Progenitor cell of endocrine pancreas (in vitro differentiated cells): ENCODE data around the gene SLC9A9. TPM values are rescaled to one million over a fixed set of nuclear protein-coding genes. Genes with fewer than 3 reads are reported as not detected.

Source experiments
- DNase-seq: peaks from one replicate; pipeline ENCODE4 v3.0.0; 2021; ENCODE audit warnings: low spot score; ENCODE audit not compliant: unreplicated experiment
- H3K27ac Mint-ChIP-seq: 2 replicates; pipeline ENCODE4 v1.8.0; 2021; ENCODE audit warnings: mild to moderate bottlenecking, moderate library complexity, mixed read lengths
- H3K27me3 Mint-ChIP-seq: 2 replicates; pipeline ENCODE4 v1.8.0; 2021; ENCODE audit warnings: mixed read lengths
- H3K36me3 Mint-ChIP-seq: 2 replicates; pipeline ENCODE4 v1.8.0; 2022; ENCODE audit warnings: mixed read lengths; ENCODE audit not compliant: insufficient read depth
- H3K4me1 Mint-ChIP-seq: 2 replicates; pipeline ENCODE4 v1.8.0; 2021; ENCODE audit warnings: low read depth, mixed read lengths
- H3K4me3 Mint-ChIP-seq: 2 replicates; pipeline ENCODE4 v1.8.0; 2021; ENCODE audit warnings: low read depth, mild to moderate bottlenecking, moderate library complexity, mixed read lengths
- H3K9me3 Mint-ChIP-seq: 2 replicates; pipeline ENCODE4 v1.8.0; 2021; ENCODE audit warnings: low read depth, mixed read lengths
- total RNA-seq: library from RNA; stranded (reverse); gene quantifications from 2 replicates; pipeline ENCODE4 v1.2.1, GENCODE V29; 2021
- TF ChIP-seq, protein P1 (sequence below): fragments of 200-600 bp; sonication (generic); IDR thresholded peaks from one replicate; pipeline ENCODE4 v1.5.0; 2021; ENCODE audit warnings: antibody characterized with exemption, mild to moderate bottlenecking; ENCODE audit not compliant: unreplicated experiment

SLC9A9 gene
- total RNA-seq, 1 donor from 2014 or later: 0.17 TPM

DNA sequence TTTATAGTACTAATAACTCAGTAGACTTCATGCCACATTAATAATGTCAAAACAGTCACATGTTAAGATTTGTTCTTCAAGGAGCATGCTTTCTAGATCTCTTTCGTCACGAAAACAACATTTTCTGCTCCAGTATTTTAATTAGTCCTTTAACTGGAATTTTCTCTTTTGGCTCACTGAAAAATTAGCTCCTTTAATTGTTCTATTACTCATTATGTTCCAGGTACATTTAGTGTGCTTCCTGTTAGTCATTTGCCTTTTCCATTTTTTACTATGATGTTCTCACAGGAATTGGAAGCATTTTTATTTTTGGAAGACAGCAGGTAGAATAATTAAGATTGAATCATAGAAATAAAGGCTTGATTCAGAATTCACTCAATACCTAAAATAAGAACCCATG lies 111.2 kb downstream of the SLC9A9 start:
- H3K4me1 Mint-ChIP-seq: no peaks in the 10 kb centered on the region
- H3K27ac Mint-ChIP-seq: no peak overlapping the region
- peaks cover 6% of the 10 kb centered on the region for H3K9me3 Mint-ChIP-seq
- no peak for DNase-seq
- no peaks in the 10 kb centered on the region for H3K27me3 Mint-ChIP-seq
- H3K4me3 Mint-ChIP-seq: no peak overlapping the region
- no peaks in the 10 kb centered on the region for H3K36me3 Mint-ChIP-seq
- TF ChIP-seq, protein P1, sequence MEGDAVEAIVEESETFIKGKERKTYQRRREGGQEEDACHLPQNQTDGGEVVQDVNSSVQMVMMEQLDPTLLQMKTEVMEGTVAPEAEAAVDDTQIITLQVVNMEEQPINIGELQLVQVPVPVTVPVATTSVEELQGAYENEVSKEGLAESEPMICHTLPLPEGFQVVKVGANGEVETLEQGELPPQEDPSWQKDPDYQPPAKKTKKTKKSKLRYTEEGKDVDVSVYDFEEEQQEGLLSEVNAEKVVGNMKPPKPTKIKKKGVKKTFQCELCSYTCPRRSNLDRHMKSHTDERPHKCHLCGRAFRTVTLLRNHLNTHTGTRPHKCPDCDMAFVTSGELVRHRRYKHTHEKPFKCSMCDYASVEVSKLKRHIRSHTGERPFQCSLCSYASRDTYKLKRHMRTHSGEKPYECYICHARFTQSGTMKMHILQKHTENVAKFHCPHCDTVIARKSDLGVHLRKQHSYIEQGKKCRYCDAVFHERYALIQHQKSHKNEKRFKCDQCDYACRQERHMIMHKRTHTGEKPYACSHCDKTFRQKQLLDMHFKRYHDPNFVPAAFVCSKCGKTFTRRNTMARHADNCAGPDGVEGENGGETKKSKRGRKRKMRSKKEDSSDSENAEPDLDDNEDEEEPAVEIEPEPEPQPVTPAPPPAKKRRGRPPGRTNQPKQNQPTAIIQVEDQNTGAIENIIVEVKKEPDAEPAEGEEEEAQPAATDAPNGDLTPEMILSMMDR: no peak

DNA sequence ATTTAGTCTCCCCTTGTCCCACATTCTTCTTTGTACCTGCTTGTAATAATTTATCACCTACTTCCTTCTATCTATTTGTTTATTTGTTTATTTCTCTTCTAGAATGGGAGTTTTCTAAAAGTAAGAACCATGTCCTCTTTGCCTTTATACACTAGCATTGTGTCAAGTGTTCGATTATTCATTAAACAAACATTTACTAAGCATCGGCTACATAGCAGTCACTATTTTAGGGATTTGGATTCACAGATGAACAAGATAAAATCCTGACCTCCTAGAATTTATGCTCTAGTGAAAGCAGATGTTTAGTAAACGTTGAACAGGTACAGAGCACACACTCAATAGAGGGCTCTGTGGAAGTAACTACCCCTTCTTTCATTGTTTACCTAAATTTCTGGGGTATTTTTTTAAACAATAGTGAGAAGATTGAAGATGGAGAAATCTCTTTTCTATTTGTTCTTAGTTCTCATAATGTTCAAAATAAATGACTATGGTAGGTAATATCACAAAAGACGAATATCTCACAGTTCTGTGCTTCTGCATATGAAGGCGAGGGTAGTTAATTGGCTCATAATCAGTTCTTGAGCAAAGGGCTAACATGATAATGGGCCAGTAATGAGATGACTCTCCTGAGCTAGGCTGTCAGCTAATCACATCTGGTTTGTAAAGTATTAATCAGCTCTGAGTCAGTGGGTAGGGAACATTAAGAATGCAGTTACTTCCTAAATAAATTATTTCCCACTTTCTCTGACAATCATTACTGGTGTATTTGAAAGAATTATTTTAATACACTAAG lies 111.9 kb downstream of the SLC9A9 start:
- H3K27me3 Mint-ChIP-seq: no peaks in the 10 kb centered on the region
- no peak overlapping the region for H3K27ac Mint-ChIP-seq
- H3K9me3 Mint-ChIP-seq: peaks cover 3% of the 10 kb centered on the region
- no peaks in the 10 kb centered on the region for H3K4me1 Mint-ChIP-seq
- no peak overlapping the region for H3K4me3 Mint-ChIP-seq
- DNase-seq: no peak
- no peaks in the 10 kb centered on the region for H3K36me3 Mint-ChIP-seq
- TF ChIP-seq, protein P1: no peak

DNA sequence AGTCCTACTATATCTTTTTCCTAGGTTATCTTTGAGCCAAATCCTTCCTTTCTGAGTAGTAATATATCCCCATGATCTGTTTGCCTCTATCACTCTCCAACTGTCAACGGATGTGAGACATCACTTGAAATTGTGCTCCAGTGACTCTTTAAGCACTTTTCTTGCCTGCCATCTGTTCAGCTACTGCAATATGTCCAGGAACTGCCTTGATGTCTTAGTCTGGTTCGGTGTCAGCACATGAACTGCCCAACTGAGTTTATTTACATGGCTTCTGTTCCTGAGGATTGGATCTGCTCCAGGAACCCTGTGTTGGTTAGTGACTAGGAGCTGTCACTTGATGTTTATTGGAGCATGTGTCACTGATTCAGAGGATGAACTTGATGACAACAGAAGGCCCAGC lies 116.5 kb downstream of the SLC9A9 start:
- TF ChIP-seq, protein P1: no peak
- no peak overlapping the region for H3K4me3 Mint-ChIP-seq
- no peaks in the 10 kb centered on the region for H3K36me3 Mint-ChIP-seq
- H3K9me3 Mint-ChIP-seq: no peaks in the 10 kb centered on the region
- H3K27ac Mint-ChIP-seq: no peak overlapping the region
- DNase-seq: no peak
- no peaks in the 10 kb centered on the region for H3K4me1 Mint-ChIP-seq
- peaks cover 10% of the 10 kb centered on the region for H3K27me3 Mint-ChIP-seq

DNA sequence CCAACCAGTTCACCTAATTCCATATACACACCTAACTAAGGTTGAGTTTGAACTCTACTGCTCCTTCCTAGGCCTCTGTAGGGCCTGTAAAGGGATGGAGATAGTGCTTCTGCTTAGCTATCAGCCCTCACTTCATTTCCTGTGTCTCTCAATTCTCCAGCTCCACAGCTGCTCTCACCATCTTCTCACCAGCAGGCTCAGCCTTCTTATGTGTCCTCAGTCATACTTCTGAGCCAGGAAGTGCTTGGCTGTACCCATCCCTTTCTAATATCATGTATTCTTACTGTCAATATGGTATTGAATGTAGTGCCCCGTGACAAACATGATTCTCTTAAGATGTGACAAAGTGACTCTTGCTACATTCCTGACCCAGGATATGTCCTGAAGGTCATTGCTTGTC lies 116.9 kb downstream of the SLC9A9 start:
- H3K27me3 Mint-ChIP-seq: peaks cover 12% of the 10 kb centered on the region
- TF ChIP-seq, protein P1: no peak
- no peaks in the 10 kb centered on the region for H3K36me3 Mint-ChIP-seq
- no peak overlapping the region for H3K27ac Mint-ChIP-seq
- H3K4me3 Mint-ChIP-seq: no peak overlapping the region
- no peak for DNase-seq
- no peaks in the 10 kb centered on the region for H3K9me3 Mint-ChIP-seq
- no peaks in the 10 kb centered on the region for H3K4me1 Mint-ChIP-seq

DNA sequence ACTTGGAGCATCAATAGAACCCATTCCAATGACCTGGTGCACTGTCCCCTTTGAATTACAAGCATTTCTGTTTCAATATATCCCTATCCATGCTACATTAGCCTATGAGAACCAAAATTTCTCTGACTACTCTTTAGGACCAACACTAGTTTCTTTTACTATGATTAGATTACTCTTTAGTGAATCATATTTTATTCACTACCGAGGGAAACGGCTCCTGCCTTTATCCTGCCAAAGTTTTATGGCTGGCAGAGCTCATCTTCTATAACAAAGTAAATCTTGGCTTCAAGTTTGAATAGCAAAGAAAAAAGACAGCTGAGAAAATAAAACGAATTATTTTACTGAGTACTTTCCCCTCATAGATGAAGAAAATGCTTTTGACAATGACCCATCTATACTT lies 120.9 kb downstream of the SLC9A9 start:
- TF ChIP-seq, protein P1: no peak

More for the DNA sequence above, 120.9 kb downstream of the SLC9A9 start:
- Mint-ChIP-seq H3K27me3 (peaks cover 12% of the 10 kb centered on the region), H3K4me1 (no peaks in the 10 kb centered on the region), H3K27ac (no peak overlapping the region), H3K36me3 (no peaks in the 10 kb centered on the region), H3K4me3 (no peak overlapping the region), H3K9me3 (peaks cover 3% of the 10 kb centered on the region)
- DNase-seq: no peak
